Ureter (tissue), 1 donor: ENCODE results near the gene ADAT2. TPM values are rescaled to one million over a fixed set of nuclear protein-coding genes. Genes with fewer than 3 reads are reported as not detected.
A peak's percentile ranks its signal among the peaks of the same experiment; 100 is the strongest.

Experiments
- DNase-seq: peaks from one replicate; pipeline ENCODE4 v3.0.0-alpha.2; 2020; ENCODE audit warnings: low spot score
- total RNA-seq: library from RNA; stranded (reverse); gene quantifications from one replicate; pipeline ENCODE4 v1.2.4, GENCODE V29; 2023
- donor health status: DM: yes; HTN: yes; CAD: no.

The ADAT2 gene
- total RNA-seq, 1 donor from 2014 or later = 19.7 TPM

DNA sequence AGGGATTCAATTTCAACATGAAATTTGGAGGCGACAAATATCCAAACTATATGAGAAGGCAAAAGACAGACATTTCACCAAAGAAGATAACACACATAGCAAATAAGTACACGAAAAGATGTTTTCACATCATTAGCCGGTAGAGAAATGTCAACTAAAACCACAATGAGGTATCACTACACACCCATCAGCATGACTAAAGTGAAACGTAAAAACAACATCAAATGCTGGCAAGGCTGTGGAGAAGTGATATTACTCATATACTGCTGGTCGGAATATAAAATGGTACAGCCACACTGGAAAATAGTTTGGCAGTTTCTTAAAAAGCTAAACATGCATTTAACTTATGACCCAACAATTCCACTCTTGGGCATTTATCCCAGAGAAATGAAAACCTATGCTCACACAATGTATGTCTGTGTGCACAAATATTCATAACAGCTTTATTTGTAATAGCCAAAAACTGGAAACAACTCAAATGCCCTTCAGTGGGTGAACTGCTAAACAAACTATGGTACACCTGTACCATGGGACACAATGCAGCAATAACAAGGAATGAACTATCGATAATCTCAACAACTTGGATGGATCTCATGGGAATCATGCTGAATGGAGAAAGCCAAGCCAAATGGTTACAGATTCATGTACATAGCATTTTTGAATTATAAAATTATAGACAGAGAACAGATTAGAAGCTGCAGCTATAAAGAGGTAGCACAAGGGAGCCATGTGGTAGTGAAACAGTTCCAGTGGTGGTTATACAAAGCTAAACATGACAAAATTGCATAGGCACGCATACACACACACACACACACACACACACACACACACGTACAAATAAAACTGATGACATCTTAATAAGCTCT, 8.6 kb downstream of the ADAT2 start:
- DNase-seq = no peak

DNA sequence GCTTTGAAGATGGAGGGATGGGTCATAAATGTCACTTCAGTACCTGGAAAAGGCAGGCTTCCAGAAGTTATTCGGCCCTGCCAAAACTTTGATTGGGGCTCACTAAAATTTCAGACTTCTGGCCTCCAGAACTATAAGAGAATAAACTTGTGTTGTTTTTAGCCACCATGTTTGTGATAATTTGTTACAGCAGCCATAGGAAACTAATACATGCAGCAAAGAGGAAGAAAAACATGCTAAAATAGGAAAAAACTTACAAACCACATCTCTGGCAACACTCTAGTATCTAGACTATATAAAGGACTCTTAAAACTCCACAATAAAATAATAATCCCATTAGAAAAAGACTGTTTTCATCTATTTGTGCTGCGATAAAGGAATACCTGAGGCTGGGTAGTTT, 9.5 kb downstream of the ADAT2 start:
- DNase-seq = no peak

DNA sequence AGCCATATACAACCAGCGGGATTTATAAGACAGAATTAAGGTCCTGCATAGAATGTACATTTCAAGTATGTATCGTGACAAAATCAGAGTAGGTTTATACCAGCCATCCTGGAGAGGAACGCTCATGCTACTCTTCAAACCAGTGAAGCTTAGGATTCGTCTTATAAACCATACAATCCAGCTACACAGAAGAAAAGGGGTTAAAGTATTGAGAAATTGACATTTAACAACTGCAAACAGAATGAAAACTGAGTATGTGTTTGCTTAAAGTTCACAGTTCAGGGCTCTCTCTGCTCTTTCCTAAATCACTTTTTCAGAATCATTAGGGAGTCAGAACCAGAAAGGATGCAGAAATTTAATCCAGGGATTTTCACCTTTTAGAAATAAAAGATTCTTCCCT, 17.9 kb downstream of the ADAT2 start:
- DNase-seq = no peak

DNA sequence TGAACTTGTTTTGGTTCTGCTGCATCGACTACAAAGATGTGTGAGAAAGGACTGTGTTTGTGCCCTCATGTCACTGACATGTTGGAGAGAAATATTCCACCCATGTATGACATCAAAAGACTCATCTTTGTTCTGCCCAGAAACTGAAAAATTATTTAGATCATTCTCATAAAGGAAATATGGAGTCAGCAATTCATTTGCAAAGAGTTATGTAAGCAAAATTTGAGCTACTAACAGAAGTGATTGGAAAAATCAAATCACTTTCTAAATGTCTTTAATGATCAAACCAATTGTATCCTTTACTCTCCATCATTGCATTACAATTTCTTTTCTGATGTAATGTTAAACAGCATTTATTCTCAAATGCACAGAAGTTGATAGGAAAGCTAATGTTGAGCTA, 19.3 kb downstream of the ADAT2 start:
- DNase-seq = no peak

DNA sequence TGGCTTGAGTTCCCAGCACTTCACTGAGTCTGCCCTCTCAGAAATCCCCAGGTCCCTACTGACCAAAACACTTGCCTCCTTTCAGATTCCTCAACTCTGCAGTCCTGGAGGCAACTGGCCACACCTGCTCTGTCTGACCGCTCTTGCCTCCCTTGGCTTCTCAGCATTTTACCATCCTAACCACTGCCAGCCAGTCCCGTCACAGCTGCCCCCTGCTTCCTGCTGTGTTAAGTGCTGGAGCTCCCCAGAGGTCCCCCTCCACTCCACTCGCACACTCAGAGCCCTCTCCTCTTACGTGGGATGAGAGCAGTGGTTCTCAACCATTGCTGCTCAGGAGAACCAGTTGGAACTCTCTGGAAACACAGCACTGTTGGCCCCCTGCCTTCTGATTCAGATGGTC, 20.5 kb downstream of the ADAT2 start:
- no peak for DNase-seq

DNA sequence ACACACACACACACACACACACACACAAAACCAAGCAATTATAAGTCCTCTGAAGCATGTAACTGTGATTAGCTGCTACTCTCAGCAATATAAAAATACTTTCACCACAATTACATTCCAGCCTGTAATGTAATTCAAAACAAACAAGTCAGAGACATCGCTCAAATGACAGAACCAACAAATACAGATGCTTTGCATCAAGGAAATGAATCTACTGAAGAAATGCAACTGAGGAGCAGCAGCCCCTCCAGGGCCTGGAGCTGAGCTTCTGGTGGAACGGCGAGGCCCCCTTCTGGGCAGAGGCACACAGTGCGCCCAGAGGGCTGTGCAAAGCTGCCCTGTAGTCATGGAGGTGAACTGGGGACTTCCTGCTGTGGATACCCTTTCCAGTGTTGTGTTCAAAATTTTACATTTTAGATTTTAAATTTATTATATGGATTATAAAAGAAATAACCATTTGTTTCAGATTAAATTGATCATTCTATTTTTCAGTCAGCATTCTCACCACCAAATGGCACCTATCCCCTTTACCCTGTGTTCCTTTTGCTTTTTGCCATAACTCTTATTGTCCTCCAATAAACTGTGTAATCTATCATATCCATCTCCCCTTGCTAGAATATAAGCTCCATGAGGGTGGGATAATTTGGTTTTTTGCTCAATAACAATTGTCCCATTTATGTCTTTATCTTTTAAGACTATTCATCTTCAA, 23.2 kb downstream of the ADAT2 start:
- peak; percentile 64 for DNase-seq

DNA sequence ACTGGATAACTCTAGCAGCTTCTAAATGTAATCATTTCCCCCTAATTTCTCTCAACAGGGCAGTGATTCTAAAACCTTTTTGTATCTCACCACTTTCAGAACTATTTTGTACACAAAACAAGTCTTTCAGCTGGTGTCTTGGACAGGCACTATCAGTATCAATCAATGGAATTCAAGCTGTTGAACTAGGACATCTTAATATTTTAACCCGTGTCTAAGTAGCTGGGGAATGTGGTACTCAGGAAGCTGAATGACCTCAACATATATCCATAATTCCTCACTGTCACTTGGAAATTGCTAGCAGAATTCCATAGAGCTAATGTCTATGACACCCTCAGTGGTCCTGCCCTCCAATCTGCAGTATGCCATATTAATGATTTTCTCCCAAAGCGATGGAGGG, 24.5 kb downstream of the ADAT2 start:
- no peak for DNase-seq

DNA sequence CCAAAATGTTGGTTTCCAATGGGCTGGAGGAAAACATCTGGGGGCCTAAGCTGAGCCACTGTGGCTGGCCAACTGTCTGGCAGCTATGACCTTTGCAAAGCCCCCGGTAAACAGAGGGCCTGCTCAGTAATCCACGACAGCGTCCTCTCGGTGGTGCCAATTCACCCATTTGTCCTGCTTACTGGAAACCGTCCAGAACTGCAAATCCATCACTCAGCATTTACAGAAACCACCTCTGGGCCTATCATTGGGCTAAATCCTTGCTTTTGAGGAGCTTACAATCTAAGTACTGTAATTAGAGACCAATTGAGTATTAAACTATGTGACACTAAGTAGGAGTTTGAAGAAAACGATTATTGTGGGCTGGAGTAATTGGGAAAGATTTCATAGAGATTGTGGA, 31.0 kb downstream of the ADAT2 start:
- no peak for DNase-seq

DNA sequence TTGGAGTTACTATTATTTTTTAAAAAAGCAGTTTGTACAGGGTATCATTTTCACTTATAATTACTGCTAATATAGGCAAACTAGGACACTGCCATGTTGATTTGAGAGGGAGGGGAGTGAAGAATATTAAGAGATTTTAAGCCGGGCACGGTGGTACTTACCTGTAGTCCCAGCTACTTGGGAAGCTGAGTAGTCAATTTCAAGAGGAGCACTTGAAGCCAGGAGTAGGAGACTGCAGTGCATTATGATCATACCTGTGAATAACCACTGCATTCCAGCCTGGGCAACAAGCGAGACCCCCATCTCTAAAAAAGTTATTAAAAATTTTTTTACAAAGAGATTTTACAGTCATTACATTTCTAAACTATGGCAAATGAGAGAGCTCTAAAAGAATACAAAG, 35.7 kb downstream of the ADAT2 start:
- no peak for DNase-seq

DNA sequence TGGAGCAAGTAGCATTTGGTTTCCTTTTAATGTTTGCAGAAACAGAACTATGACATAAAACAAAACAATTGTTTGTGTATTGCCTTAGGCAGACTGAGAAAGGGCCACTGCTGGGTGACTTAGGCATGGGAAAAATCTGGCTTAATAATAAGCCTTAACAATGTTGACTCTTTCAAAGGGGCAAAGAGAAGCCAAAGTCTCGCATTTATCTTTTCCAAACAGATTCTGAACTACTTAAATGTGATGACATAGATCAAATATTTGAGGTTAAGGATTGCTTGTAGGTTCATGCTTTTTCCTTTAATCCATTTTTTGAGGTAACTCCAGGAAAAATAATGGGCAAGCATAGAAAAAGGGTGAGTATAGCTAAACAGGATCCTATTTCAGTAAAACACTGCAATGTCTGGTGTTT, 39.6 kb downstream of the ADAT2 start:
- DNase-seq = no peak

DNA sequence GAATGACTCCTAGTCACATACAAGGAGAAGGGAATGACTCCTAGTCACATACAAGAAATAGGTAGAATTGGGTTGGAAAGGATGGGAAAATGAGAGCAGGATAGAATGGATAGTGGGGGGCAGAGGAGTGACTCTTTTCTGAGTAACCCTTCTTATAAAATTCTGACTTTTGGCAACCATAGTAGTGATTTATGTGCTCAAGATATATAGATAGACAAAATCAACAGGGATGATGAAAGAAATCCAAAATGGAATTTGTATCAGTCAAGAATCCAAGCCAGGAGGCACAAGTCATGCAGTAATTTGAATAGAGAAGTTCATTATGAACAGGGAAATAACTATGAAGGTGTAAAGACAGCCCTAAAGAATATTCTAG, 41.7 kb downstream of the ADAT2 start:
- no peak for DNase-seq

DNA sequence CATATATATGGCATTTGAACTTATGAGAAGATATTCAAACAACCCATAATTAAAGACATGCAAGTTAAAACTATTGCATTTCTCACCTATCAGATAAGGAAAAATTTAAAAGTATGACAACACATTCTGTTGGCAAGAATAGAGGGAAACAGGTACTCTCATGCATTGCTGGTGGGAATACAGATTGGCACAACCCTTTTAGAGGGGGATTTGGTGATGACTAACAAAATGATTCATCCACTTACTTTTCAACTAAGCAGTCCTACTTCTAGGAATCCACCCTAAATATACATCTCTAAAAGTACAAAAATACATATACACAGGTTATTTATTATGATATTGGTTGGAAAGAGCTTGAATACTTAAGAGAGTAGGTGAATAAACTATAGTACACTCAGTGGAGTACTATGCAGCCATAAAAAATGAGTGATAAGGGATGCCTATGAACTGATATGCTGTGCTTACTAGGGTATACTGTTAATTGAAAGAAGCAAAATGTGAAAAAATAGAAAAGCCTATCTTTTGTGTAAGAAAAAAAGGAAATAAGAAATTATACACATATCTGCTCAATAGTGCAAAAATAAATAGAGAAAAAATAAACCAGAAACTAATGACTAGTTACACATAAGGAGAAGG, 42.2 kb downstream of the ADAT2 start:
- no peak for DNase-seq

DNA sequence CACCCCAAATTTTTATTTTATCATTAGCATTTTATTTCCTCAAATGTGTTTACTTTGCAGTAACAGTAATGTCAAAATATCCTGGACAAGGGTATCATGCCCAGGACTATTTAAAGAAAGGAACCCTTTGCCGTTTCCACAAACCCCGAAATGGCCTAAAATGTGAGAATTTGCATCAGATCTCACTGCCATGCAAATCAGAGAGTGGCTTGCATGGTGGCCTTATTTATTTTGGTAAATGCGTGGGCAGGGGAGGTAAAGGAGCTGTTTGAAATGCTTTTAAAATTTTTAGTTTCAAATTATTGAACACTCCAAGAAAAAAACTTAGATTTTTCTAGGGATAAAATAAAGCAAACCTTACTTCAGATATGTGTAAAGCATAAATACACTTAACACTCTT, 43.8 kb downstream of the ADAT2 start:
- DNase-seq = no peak

DNA sequence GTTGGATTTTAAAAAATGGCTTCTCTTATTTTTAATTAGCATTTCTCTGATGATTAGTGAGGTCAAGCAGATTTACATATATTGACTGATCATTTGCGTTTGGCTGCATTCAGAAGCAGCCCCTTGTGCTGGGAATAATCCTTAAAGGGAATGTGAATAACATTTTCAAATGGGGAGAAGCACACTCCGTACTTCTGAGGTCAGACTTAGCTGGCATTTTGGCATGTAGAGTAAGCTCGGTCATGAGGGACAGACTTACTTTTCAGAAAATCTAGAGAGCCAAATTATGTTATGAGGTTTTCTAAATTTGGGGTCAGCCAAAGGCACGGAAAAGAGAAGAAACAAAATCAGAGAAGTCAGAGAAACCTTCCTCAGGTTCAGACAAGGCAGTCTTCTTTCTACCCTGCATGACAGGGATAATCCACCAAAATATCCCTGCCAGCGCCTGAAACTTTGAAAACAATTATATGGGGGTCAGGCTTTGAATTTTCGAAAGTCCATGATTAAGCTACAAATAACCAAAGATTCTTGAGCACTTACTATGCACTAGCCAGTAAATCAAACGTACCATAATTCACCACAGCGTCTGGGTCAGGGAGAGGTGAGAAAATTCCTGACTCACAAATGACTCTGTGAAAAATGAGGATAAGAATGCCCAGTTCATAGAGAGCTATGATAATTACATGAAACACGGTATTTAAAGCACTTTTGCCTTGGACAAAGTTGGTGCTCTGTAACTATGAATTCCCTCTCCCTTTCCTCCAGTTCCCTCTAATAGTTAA, 44.9 kb downstream of the ADAT2 start:
- no peak for DNase-seq

DNA sequence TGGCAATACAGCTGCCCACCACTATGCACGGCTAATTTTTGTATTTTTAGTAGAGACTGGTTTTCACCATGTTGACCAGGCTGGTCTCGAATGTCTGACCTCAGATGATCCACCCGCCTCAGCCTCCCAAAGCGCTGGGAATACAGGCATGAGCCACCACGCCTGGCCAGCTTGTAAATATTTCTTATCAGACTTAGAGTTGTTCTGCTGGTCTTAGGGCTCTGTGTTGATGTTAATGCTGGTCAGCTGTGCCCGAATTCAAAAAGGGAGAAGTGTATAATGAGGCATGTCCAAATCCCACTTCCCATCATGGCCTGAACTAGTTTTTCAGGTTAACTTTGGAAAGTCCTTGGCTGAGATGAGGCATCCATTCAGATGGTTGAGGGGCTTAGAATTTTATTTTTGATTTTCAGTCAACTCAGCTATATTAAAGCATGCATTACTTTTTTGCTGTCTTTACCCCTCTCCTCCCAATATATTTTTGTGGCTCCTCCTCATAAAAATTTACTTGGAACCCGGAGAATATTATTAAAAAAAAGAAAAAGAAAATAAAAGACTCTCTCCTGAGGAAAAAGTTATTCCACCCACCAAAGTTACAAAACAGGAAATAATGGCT, 47.7 kb downstream of the ADAT2 start:
- no peak for DNase-seq

DNA sequence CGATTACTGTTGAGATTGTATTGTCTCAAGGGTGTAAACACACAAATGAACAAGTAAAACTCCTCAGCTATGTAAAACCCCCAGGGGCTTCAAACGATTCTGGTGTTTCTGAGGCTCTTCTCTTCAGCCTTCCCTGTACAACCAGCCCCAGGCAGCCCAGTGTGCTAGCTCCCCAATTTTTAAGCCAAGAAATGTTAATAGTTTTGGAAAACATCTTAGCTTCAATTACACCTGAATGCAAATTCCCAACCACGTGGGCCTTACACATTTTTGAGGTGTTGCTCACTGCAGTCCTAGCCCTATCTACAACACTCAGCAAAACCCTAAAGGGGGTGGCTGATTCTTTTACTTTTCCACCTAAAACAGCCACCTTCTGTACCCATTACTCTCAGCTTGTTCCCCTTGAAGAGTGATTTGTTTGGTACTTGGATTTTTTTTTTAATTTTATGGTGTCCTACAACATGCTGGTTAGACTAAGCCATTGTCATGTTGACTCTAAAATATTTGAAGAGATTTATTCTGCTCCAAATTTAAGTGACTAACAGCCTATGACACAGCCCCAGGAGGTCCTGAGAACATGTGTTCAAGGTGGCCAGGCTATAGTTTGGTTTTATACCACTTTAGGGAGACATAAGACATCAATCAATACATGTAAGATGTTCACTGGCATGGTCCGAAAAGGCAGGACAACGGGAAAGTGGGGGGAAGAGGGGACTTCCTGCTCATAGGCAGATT, 48.7 kb downstream of the ADAT2 start:
- no peak for DNase-seq

DNA sequence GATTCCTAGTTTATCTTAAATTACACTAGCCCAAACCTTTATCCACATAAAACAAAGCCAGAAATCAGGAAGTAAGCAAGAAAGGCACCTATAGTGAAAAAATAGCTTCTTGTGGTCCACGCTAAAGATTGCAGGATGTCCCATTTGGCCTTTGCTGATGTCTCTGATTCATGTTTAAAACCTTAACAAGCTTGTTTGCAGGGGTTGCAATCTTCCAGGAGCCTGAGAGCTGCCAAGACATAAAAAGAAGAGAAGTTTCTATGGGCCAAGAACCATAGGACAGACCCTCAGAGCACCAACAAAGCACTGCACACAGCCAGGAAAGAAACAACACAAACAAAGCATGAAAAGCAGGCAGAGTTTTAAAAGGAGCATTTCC, 49.4 kb downstream of the ADAT2 start:
- no peak for DNase-seq

DNA sequence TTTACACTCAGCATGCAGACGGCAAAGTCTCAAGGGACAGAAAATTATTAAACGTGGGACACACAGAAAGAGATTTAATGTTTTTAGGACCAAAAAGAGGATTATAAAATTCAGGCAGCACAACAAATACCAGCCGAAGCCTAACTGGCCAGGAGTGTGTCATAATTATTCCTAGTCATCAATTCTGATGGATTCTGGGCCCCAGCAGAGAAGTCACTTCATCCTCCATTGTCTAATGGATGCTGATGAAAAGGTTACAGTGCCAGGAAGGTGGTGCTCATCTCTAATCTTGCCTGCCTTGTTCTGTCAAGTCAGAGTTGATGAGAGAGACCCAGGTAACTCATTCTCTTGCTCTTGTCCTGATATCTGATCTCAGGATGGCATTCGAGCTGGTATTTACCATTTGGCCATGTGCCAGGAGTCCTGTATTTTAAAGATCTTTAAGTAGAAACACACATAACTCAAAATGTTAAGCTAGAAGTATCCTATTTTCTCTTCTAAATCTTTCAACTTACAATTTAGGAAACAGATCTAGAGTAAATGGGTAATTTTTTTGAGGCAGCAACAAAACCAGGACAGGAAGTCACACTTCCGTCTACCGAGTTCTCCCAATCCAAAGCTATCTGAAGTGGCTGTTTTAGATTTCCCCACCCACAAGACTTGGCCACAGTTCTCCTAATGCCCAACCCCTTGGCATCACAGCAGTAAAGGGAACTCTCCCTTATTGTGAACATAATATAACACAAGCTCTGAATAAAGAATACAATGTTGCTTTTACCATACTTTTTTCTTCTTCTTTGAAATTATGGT, 50.0 kb downstream of the ADAT2 start:
- no peak for DNase-seq

DNA sequence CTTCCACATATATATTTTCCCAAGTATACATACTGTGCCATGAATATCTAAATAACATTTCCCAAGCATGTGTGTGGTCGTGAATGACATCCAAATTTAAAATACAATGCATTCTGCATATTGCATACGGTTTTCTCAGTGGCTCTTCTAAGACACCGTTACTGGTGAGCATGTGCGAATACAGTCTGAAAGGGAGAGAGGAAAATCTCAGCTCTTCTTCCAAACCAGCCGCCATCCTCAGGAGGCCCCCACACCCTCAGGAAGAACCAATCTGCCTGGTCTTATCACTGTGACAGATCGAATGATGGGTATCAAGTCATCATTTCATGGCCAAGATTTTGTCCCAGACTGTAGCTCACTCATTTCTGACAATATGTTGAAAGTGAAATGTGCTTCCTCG, 50.7 kb downstream of the ADAT2 start:
- no peak for DNase-seq

DNA sequence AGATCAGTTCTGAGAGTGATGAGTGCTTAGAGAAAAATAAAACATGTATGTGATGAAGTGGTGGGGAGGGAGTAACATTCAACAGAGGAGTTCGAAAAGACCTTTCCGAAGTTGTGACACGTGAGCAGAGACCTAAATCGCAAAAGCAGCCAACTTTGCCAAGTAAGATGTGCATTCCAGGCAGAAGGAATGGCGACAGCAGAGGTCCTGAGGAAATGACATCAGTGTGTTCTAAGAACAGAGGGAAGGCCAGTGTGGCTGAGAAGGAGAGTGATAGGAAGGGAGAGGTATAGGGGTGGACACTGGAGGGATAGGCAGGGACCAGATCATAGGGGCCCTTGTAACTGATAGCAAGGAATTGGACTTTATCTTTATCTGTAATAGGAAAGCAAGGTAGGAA, 51.3 kb downstream of the ADAT2 start:
- no peak for DNase-seq
